ENCODE measurements around the gene CAPN7. TPM values are rescaled to one million over a fixed set of nuclear protein-coding genes. Genes with fewer than 3 reads are reported as not detected.

The CAPN7 gene
- total RNA-seq, 1 experiment from 2014 or later = 25.2 TPM

GRCh38 chr3:15223685-15224572 is 17.9 kb downstream of the CAPN7 start:
- no peak overlapping the region for H3K14ac ChIP-seq (ENCODE audit: insufficient read depth, low read length)
- H2BK12ac ChIP-seq (ENCODE audit: insufficient read length, low read depth, low read length) = no peak overlapping the region
- no peak overlapping the region for H3K4me2 ChIP-seq (ENCODE audit: insufficient read depth, insufficient read length, low read length)
- WGBS (ENCODE audit: extremely low coverage, insufficient read length, low lambda C conversion rate) = no CpG with 5 or more reads among the region's 7 CpGs
- no peak overlapping the region for H4K5ac ChIP-seq (ENCODE audit: insufficient read length, low read depth, low read length)
- no peak overlapping the region for H2AFZ ChIP-seq (ENCODE audit: low read length)
- H3K27me3 ChIP-seq (ENCODE audit: insufficient read depth, low read length) = no peaks in the 10 kb centered on the region
- no peak overlapping the region for H3K27ac Mint-ChIP-seq
- no peak overlapping the region for H4K8ac ChIP-seq (replicated peaks; ENCODE audit: insufficient read length, low read depth, low read length)
- no peak overlapping the region for H3K4ac ChIP-seq (ENCODE audit: low read depth, low read length)
- H3K4me3 Mint-ChIP-seq = no peak overlapping the region
- no peaks in the 10 kb centered on the region for H3K79me1 ChIP-seq (ENCODE audit: insufficient read depth, low read depth, low read length, poor library complexity, severe bottlenecking)
- H4K20me1 ChIP-seq (ENCODE audit: control insufficient read depth, insufficient read depth, insufficient read length) = no peaks in the 10 kb centered on the region
- no peak for TF ChIP-seq CTCF (conservative IDR thresholded peaks at IDR 0.05)
- no peak overlapping the region for H3K23ac ChIP-seq (ENCODE audit: insufficient read length, low read depth, low read length)
- H2BK120ac ChIP-seq (ENCODE audit: low read depth, low read length, poor library complexity, severe bottlenecking) = no peak overlapping the region
- no peak overlapping the region for H3K56ac ChIP-seq (ENCODE audit: insufficient read length, low read depth, low read length)
- H2AK5ac ChIP-seq (ENCODE audit: insufficient read length, low read length) = no peak overlapping the region
- peaks cover 7 to 46% (median 29%) of the 10 kb centered on the region in 3 experiments; a peak in 6 of 7 replicates for H3K36me3 Mint-ChIP-seq (ENCODE audit: insufficient read depth in 1 of 3, low read depth in 3 of 3)
- H2BK5ac ChIP-seq (ENCODE audit: insufficient read length, low read length) = no peak overlapping the region
- no peak for DNase-seq
- no peak overlapping the region for H4K91ac ChIP-seq (ENCODE audit: insufficient read length, low read depth, low read length)
- H3K27me3 Mint-ChIP-seq (ENCODE audit: low read depth) = no peaks in the 10 kb centered on the region
- no peaks in the 10 kb centered on the region for H3K4me1 Mint-ChIP-seq
- H3K23me2 ChIP-seq (ENCODE audit: insufficient read length, low read depth, low read length, poor library complexity, severe bottlenecking) = no peaks in the 10 kb centered on the region
- H3K79me2 ChIP-seq (ENCODE audit: insufficient read depth, low read length) = no peaks in the 10 kb centered on the region
- H3K9me3 Mint-ChIP-seq = no peaks in the 10 kb centered on the region
- no peaks in the 10 kb centered on the region for H3K9me3 ChIP-seq (ENCODE audit: control insufficient read depth, low read depth, low read length)
- H2BK20ac ChIP-seq (ENCODE audit: low read depth, low read length, poor library complexity, severe bottlenecking) = no peak overlapping the region
- no peak overlapping the region for H3K27ac ChIP-seq (ENCODE audit: insufficient read length, low read depth, low read length)
- no peaks in the 10 kb centered on the region for H3K4me1 ChIP-seq (ENCODE audit: insufficient read depth, low read length)
- no peak overlapping the region for H2BK15ac ChIP-seq (ENCODE audit: low read depth, low read length)
- H3K9ac ChIP-seq (ENCODE audit: extremely low read depth, insufficient read length, low read length) = no peak overlapping the region
- no peak overlapping the region for H3K18ac ChIP-seq (ENCODE audit: insufficient read length, low read depth, low read length)
- no peak overlapping the region for H3T11ph ChIP-seq (ENCODE audit: low read length)
